GM19395 (cell line): ENCODE data around the gene NCOA7.
"Not testable (repeated sequence)": the region's sequence is repeated elsewhere in the genome, so short reads cannot be mapped to it uniquely, and the experiment has no call there.

Experiments used
- ATAC-seq: cut with Tn5 transposase; IDR thresholded peaks from one replicate; pipeline ENCODE4 v1.9.1; 2021; ENCODE audit warnings: mild to moderate bottlenecking, moderate library complexity; ENCODE audit not compliant: unreplicated experiment

The NCOA7 gene

DNA sequence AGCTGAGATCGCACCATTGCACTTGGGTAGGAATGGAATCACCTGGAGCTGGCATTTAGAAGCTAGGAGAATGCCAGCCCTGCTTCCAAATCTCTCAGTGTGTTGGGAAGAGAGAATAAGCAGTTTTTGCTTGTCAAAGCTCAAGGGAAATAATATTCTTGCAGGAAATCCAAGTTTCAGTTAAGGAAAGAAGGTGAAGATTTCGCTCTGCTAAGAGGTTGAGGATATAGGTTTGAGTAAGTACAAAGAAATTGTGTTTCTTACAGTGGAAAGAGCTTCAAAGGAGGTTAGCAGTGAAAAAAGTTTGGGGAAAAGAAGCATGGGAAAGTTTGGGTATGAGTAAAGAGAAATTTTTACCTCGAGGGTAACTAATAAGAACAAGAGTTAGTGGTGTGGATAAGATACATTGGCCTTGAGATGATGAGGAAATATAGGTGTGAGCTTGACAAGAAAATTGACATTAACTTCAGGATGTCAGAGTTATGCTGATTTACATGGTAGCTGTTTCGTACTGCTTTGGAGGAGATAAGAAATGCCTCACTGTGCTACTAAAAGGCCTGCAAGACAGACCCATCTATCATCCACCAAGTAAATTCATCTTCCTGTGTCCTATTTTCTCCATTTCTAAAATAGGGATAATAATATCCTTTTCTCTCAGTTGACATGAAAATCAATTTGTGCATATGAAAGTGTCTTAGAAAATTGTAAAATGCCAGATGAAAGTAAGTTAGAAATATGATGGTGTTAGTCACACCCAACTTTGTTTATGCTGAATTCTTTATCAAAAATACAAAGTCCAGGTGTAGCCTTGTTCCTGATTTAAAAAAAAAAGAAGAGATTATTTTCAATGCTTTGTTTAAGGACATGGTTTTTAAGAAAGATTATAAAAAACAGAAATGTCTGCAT, 153.0 kb downstream of the NCOA7 start:
- no peak for ATAC-seq

- ATAC-seq = no peak
Observed at GRCh38 chr6:125944434-125944816, 153.7 kb downstream of the NCOA7 start.

DNA sequence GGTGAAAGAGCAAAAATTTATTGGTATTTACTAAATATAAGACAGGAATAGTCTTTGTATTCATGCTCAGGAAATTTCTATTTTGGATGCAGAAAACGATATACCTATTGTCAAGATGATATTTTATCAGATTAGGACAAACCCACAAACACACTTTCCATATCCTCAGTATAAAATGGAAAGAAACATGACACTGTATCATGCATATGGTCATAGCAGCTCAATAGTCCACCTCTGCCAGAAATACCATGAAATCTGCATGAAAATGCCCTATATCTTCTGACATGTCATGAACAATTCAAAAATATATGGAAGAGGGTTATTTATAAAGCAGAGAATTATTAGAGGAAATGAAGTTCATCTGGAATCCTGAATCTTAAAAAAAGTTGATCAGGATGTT, 154.1 kb downstream of the NCOA7 start:
- ATAC-seq = no peak

- ATAC-seq = no peak
Observed at GRCh38 chr6:125945378-125946141, 154.8 kb downstream of the NCOA7 start.

- ATAC-seq = no peak
Observed at GRCh38 chr6:125947615-125948014, 156.9 kb downstream of the NCOA7 start.

DNA sequence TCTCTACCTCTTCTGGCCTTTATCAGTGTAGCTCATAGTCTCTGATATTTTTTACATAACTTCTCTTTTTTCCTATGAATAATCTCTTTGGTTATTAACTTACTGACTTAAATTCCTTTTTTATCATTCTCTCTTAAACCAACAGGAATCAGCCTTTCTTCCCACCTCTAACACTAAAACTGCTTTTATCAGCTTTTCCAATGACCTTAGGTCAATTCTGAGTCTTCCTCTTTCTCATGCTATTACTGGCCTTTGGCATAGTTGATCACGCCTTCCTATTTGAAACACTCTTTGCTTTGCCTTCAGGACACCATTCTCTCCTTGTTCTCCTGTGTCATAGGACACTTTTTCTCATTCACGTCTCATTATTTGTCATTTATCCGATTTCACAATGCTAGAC, 157.7 kb downstream of the NCOA7 start:
- ATAC-seq = no peak

DNA sequence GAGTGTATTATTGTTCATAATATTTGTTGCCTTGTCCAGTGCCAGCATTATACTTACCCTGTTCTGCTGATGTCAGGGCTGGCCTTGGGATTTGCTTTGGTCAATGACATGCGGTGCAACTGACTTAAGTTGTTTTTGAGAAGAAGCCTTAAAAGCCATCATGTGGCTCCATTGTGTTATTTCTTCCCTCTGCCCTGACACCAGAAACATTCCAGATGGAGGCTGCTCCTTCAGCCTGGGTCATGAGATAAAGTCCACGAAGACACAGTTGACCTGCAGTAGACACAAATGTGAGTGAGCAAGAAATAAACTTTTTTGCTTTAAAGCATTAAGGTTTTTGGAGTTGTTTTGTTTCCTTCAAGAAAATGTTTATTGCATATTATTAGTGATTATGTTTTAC, 158.3 kb downstream of the NCOA7 start:
- ATAC-seq = no peak

- no peak for ATAC-seq
Observed at GRCh38 chr6:125950293-125950692, 159.5 kb downstream of the NCOA7 start.

DNA sequence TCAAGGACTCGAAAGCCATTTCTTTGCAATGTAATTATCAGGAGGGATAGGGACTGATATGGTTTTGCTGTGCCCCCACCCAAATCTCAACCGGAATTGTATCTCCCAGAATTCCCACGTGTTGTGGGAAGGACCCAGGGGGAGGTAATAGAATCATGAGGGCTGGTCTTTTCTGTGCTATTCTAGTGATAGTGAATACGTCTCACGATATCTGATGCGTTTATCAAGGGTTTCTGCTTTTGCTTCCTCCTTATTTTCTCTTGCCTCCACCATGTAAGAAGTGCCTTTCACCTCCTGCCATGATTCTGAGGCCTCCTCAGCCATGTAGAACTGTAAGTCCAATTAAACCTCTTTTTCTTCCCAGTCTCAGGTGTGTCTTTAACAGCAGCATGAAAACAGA, 160.0 kb downstream of the NCOA7 start:
- ATAC-seq = not testable (repeated sequence)

GRCh38 chr6:125951323-125951722, 160.6 kb downstream of the NCOA7 start:
- no peak for ATAC-seq

- ATAC-seq = no peak
Observed at GRCh38 chr6:125952764-125953501, 162.2 kb downstream of the NCOA7 start.

DNA sequence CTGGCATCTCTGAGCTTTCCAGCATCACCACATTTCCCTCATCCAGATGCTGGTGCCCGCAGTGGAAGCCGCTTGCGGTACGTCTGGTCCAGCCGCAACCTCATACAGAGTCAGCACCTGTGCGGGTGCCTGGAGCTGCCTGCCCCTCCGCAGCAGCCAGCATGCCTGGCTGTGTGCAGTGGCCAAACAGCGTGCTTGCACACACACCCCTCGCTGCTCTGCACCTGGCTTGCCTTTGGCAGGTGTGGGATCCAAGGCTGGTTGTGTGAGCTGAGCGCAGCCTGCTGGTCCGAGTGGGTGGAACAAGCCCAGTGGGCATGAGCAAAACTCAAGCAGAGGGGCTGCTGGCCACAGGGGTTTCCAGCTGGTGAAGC, 162.7 kb downstream of the NCOA7 start:
- ATAC-seq = no peak

DNA sequence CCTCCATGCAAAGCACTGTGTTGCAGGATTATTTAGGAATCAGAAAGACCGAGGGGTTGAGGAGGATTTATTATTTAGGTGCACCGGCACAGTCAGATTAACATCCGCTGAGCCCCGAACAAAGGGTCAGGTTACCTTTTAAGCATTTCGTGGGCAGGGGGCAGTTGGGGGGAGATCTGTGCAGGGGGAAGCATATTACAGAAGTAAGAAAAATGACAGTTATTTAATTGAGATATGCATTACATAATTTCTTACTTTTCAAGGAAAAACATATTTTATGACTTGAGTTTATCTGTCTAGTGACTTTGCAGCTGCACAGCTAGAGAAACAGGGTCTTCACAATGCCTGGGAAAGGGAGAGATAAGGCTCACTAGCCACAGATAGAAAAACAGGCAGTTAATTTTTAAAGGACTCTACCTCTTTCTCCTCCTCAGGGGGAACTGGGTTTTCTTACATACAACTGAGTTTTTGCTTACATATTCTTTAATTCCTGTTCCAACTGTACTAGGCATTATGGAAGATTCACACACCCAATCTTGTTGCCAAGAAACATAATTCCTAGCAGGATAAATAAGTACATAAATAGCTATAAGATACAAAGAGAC, 164.1 kb downstream of the NCOA7 start:
- no peak for ATAC-seq

DNA sequence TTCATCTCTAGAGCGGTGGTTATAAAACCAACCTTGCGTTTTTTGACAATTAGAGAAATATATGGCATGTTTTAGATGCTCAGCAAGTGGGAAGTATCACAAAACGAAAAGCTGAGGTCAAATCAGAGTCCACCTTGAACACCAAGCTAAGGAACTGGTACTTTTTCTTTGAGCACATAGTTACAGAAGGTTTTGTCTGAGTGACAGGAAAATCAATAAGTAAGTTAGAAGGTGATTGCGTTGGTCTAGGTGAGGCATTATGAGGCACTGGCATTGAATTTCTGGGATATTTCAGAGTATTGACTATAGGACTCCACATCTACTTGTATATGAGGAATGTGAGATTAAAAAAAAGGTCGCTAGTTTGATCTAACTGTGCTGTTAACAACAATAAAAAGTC, 165.2 kb downstream of the NCOA7 start:
- ATAC-seq = no peak

- ATAC-seq = peak; percentile 91
Observed at GRCh38 chr6:125956506-125957390, 166.0 kb downstream of the NCOA7 start, which contains the start of gene HINT3. Gene HINT3, plus strand, starts transcription at chr6:125956770. Its CDS starts 208 bp downstream, at chr6:125956978.

- no peak for ATAC-seq
Observed at GRCh38 chr6:125957391-125957693, 166.6 kb downstream of the NCOA7 start.

- no peak for ATAC-seq
Observed at GRCh38 chr6:125957845-125958244, 167.1 kb downstream of the NCOA7 start.

- no peak for ATAC-seq
Observed at GRCh38 chr6:125959041-125959440, 168.3 kb downstream of the NCOA7 start.

GRCh38 chr6:125961117-125961516, 170.4 kb downstream of the NCOA7 start:
- no peak for ATAC-seq

GRCh38 chr6:125962900-125963497, 172.2 kb downstream of the NCOA7 start:
- ATAC-seq = no peak
